IPS DF 4.7 (cell line): Measurements from ENCODE around the gene APOBEC3A.
"Not testable (repeated sequence)": the region's sequence is repeated elsewhere in the genome, so short reads cannot be mapped to it uniquely, and the experiment has no call there.

Source experiments
- DNase-seq: peaks from one replicate; pipeline ENCODE4 v3.0.0-alpha.2; 2013; ENCODE audit warnings: low spot score; ENCODE audit errors: extremely low read depth

APOBEC3A gene

GRCh38 chr22:38943201-38943600, 14.2 kb upstream of the APOBEC3A start:
- DNase-seq, result no peak

GRCh38 chr22:38943882-38944281, 13.5 kb upstream of the APOBEC3A start:
- DNase-seq, result no peak

- no peak for DNase-seq
These were observed 12.8 kb upstream of the APOBEC3A start for GRCh38 chr22:38944653-38945052.

- not testable (repeated sequence) for DNase-seq
These were observed 11.6 kb upstream of the APOBEC3A start for GRCh38 chr22:38945706-38946338.

- no peak for DNase-seq
These were observed 10.6 kb upstream of the APOBEC3A start for GRCh38 chr22:38946771-38947170.

GRCh38 chr22:38947321-38948140, 9.9 kb upstream of the APOBEC3A start:
- no peak for DNase-seq

GRCh38 chr22:38948181-38948940, 9.0 kb upstream of the APOBEC3A start:
- no peak for DNase-seq

- no peak for DNase-seq
These were observed 7.5 kb upstream of the APOBEC3A start for GRCh38 chr22:38949889-38950405.

- no peak for DNase-seq
These were observed 6.7 kb upstream of the APOBEC3A start for GRCh38 chr22:38950527-38951295.

- DNase-seq, result no peak
These were observed 5.7 kb upstream of the APOBEC3A start for GRCh38 chr22:38951734-38952133.

- DNase-seq, result no peak
These were observed 5.0 kb upstream of the APOBEC3A start for GRCh38 chr22:38952281-38952993.

GRCh38 chr22:38953091-38953490, 4.3 kb upstream of the APOBEC3A start:
- DNase-seq, result no peak

GRCh38 chr22:38953577-38954413, 3.6 kb upstream of the APOBEC3A start:
- DNase-seq, result no peak

- DNase-seq, result no peak
These were observed 2.9 kb upstream of the APOBEC3A start for GRCh38 chr22:38954414-38955043.

- no peak for DNase-seq
These were observed 2.0 kb upstream of the APOBEC3A start for GRCh38 chr22:38955250-38955905.

- no peak for DNase-seq
These were observed 1.5 kb upstream of the APOBEC3A start for GRCh38 chr22:38955926-38956325.

GRCh38 chr22:38956551-38956950, 858 bp upstream of the APOBEC3A start:
- DNase-seq, result no peak

- no peak for DNase-seq
These were observed 620 bp downstream of the APOBEC3A start for GRCh38 chr22:38957808-38958650.
